ENCODE data around the gene ZNF784.

GRCh38 chr19:55581823-55582223, 42.5 kb downstream of the ZNF784 start:
- no peak for TF ChIP-seq CTCF (conservative IDR thresholded peaks at IDR 0.05; ENCODE audit: low read depth, low read length)
- TF ChIP-seq POLR2A (IDR thresholded peaks at IDR 0.05; ENCODE audit: low read depth, low read length): no peak
- TF ChIP-seq USF2 (IDR thresholded peaks at IDR 0.05; ENCODE audit: low read depth, low read length): no peak
- no peak for TF ChIP-seq RCOR1 (IDR thresholded peaks at IDR 0.05; ENCODE audit: insufficient replicate concordance, low read length)
- no peak for TF ChIP-seq RAD21 (IDR thresholded peaks at IDR 0.05; ENCODE audit: low read length)
- TF ChIP-seq CEBPB (IDR thresholded peaks at IDR 0.05; ENCODE audit: low read depth, low read length): no peak
- TF ChIP-seq FOS (IDR thresholded peaks at IDR 0.05; ENCODE audit: low read depth, low read length): no peak
- TF ChIP-seq SMC3 (IDR thresholded peaks at IDR 0.05; ENCODE audit: low read depth, low read length): no peak
- no peak for TF ChIP-seq CHD1 (IDR thresholded peaks at IDR 0.05; ENCODE audit: low read depth, low read length)

Data from IMR-90 (cell line).